Measurements from ENCODE around the gene CSF2.

CSF2 gene

DNA sequence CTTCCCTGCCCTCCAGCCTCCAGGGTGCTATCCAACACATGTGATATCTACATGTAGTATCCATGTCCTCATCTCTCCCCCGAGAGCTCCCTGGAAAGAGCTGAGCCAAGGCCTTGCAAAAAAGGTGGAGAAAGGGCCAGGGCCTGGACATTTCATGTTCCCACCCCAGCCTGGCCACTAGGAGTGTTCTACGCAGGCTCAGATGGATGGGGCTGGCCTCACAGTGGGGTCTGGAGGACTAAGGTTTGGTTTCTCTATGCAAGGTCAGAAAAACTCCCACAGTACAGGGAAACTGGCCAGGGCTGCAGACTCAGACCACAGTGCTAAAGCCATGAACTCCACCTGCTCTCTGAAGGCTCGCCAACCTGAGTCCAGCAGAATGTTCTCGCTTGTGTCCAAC, 1.5 kb upstream of the CSF2 start:
- no peak overlapping the region for H3K4me3 ChIP-seq (replicated peaks; ENCODE audit: insufficient read depth, low read length)
- no peak overlapping the region for H3K27ac ChIP-seq (replicated peaks)
- TF ChIP-seq POLR2AphosphoS5 (IDR thresholded peaks at IDR 0.05; ENCODE audit: low read depth) = no peak
- TF ChIP-seq, protein P1, sequence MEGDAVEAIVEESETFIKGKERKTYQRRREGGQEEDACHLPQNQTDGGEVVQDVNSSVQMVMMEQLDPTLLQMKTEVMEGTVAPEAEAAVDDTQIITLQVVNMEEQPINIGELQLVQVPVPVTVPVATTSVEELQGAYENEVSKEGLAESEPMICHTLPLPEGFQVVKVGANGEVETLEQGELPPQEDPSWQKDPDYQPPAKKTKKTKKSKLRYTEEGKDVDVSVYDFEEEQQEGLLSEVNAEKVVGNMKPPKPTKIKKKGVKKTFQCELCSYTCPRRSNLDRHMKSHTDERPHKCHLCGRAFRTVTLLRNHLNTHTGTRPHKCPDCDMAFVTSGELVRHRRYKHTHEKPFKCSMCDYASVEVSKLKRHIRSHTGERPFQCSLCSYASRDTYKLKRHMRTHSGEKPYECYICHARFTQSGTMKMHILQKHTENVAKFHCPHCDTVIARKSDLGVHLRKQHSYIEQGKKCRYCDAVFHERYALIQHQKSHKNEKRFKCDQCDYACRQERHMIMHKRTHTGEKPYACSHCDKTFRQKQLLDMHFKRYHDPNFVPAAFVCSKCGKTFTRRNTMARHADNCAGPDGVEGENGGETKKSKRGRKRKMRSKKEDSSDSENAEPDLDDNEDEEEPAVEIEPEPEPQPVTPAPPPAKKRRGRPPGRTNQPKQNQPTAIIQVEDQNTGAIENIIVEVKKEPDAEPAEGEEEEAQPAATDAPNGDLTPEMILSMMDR (IDR thresholded peaks at IDR 0.05; ENCODE audit: insufficient read depth, low read length) = no peak
- TF ChIP-seq, protein P2, sequence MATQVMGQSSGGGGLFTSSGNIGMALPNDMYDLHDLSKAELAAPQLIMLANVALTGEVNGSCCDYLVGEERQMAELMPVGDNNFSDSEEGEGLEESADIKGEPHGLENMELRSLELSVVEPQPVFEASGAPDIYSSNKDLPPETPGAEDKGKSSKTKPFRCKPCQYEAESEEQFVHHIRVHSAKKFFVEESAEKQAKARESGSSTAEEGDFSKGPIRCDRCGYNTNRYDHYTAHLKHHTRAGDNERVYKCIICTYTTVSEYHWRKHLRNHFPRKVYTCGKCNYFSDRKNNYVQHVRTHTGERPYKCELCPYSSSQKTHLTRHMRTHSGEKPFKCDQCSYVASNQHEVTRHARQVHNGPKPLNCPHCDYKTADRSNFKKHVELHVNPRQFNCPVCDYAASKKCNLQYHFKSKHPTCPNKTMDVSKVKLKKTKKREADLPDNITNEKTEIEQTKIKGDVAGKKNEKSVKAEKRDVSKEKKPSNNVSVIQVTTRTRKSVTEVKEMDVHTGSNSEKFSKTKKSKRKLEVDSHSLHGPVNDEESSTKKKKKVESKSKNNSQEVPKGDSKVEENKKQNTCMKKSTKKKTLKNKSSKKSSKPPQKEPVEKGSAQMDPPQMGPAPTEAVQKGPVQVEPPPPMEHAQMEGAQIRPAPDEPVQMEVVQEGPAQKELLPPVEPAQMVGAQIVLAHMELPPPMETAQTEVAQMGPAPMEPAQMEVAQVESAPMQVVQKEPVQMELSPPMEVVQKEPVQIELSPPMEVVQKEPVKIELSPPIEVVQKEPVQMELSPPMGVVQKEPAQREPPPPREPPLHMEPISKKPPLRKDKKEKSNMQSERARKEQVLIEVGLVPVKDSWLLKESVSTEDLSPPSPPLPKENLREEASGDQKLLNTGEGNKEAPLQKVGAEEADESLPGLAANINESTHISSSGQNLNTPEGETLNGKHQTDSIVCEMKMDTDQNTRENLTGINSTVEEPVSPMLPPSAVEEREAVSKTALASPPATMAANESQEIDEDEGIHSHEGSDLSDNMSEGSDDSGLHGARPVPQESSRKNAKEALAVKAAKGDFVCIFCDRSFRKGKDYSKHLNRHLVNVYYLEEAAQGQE (IDR thresholded peaks at IDR 0.05; ENCODE audit: insufficient replicate concordance, low read depth) = no peak
- TF ChIP-seq SPI1 (IDR thresholded peaks at IDR 0.05; ENCODE audit: borderline replicate concordance, low read depth) = no peak
- TF ChIP-seq GABPA (IDR thresholded peaks at IDR 0.05; ENCODE audit: low read depth) = no peak
- no peaks in the 10 kb centered on the region for H3K27me3 ChIP-seq (ENCODE audit: insufficient read depth, poor library complexity, severe bottlenecking)
- DNase-seq (ENCODE audit: low read depth in 1 of 2, low spot score in 1 of 2) = no peak

DNA sequence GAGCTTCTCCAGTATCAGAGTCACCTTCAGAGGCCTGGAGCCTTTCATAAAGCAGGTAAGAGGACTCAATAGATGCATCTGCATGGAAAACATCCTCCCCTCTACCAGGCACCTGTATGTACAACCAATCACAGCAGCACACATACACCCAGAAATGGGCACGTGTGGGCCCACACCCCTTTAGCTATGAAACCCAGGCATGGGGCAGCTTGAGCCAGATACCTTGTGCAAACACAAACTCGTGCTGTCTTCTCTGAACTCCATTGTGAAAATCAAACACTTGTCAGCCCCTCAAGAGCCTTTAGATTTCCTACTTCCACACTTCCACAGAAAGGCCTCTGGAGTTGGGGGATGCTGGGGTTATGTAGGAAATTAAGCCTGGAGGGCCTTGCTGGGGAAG, 1.1 kb upstream of the CSF2 start:
- Histone ChIP-seq H3K4me3 (replicated peaks; ENCODE audit: insufficient read depth, low read length) (no peak overlapping the region), H3K27me3 (ENCODE audit: insufficient read depth, poor library complexity, severe bottlenecking) (no peaks in the 10 kb centered on the region), H3K27ac (replicated peaks) (no peak overlapping the region)
- TF ChIP-seq, protein P2 (IDR thresholded peaks at IDR 0.05; ENCODE audit: insufficient replicate concordance, low read depth) = no peak
- no peak for TF ChIP-seq SPI1 (IDR thresholded peaks at IDR 0.05; ENCODE audit: borderline replicate concordance, low read depth)
- TF ChIP-seq POLR2AphosphoS5 (IDR thresholded peaks at IDR 0.05; ENCODE audit: low read depth) = no peak
- no peak for TF ChIP-seq GABPA (IDR thresholded peaks at IDR 0.05; ENCODE audit: low read depth)
- TF ChIP-seq, protein P1 (IDR thresholded peaks at IDR 0.05; ENCODE audit: insufficient read depth, low read length) = no peak
- DNase-seq (ENCODE audit: low read depth in 1 of 2, low spot score in 1 of 2) = no peak

DNA sequence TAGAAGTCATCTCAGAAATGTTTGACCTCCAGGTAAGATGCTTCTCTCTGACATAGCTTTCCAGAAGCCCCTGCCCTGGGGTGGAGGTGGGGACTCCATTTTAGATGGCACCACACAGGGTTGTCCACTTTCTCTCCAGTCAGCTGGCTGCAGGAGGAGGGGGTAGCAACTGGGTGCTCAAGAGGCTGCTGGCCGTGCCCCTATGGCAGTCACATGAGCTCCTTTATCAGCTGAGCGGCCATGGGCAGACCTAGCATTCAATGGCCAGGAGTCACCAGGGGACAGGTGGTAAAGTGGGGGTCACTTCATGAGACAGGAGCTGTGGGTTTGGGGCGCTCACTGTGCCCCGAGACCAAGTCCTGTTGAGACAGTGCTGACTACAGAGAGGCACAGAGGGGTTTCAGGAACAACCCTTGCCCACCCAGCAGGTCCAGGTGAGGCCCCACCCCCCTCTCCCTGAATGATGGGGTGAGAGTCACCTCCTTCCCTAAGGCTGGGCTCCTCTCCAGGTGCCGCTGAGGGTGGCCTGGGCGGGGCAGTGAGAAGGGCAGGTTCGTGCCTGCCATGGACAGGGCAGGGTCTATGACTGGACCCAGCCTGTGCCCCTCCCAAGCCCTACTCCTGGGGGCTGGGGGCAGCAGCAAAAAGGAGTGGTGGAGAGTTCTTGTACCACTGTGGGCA, 642 bp downstream of the CSF2 start:
- DNase-seq (ENCODE audit: low read depth in 1 of 2, low spot score in 1 of 2) = no peak
- no peak overlapping the region for H3K27ac ChIP-seq (replicated peaks)
- no peaks in the 10 kb centered on the region for H3K27me3 ChIP-seq (ENCODE audit: insufficient read depth, poor library complexity, severe bottlenecking)
- no peak overlapping the region for H3K4me3 ChIP-seq (replicated peaks; ENCODE audit: insufficient read depth, low read length)
- TF ChIP-seq POLR2AphosphoS5 (IDR thresholded peaks at IDR 0.05; ENCODE audit: low read depth) (no peak), SPI1 (IDR thresholded peaks at IDR 0.05; ENCODE audit: borderline replicate concordance, low read depth) (no peak), GABPA (IDR thresholded peaks at IDR 0.05; ENCODE audit: low read depth) (no peak)
- TF ChIP-seq, protein P2 (IDR thresholded peaks at IDR 0.05; ENCODE audit: insufficient replicate concordance, low read depth) = no peak
- TF ChIP-seq, protein P1 (IDR thresholded peaks at IDR 0.05; ENCODE audit: insufficient read depth, low read length) = no peak

All from HL-60 (cell line).